AML-193 (cell line): Measurements from ENCODE around the gene C15orf62.

Source experiments
- DNase-seq, 2 experiments: peaks; one replicate each; lab custom pipeline; 2025; lab: John Stamatoyannopoulos, UW

The C15orf62 gene

GRCh38 chr15:40755812-40756208 is 14.0 kb upstream of the C15orf62 start:
- DNase-seq: no peak

GRCh38 chr15:40756938-40757337 is 12.8 kb upstream of the C15orf62 start:
- DNase-seq: no peak

- no peak for DNase-seq
Measured at GRCh38 chr15:40759961-40760360, 9.8 kb upstream of the C15orf62 start.

- no peak for DNase-seq
Measured at GRCh38 chr15:40762919-40763800, 6.6 kb upstream of the C15orf62 start.

- no peak for DNase-seq
Measured at GRCh38 chr15:40763801-40764628, 5.8 kb upstream of the C15orf62 start, which contains the start of gene GCHFR. TSS of gene GCHFR (plus strand) at chr15:40764068. CDS start at chr15:40764181, 113 bp downstream.

GRCh38 chr15:40764629-40765103 is 5.1 kb upstream of the C15orf62 start:
- DNase-seq: no peak

GRCh38 chr15:40766194-40766815 is 3.5 kb upstream of the C15orf62 start:
- DNase-seq: no peak

- no peak for DNase-seq
Measured at GRCh38 chr15:40766906-40767837, 2.6 kb upstream of the C15orf62 start.

- no peak for DNase-seq
Measured at GRCh38 chr15:40767838-40768500, 1.8 kb upstream of the C15orf62 start.

GRCh38 chr15:40768521-40769273 is 1.1 kb upstream of the C15orf62 start:
- no peak for DNase-seq

GRCh38 chr15:40770147-40770721 is 454 bp downstream of the C15orf62 start:
- no peak for DNase-seq

- no peak for DNase-seq
Measured at GRCh38 chr15:40771242-40771641, 1.5 kb downstream of the C15orf62 start.

- no peak for DNase-seq
Measured at GRCh38 chr15:40772014-40772413, 2.2 kb downstream of the C15orf62 start.

- no peak for DNase-seq
Measured at GRCh38 chr15:40773496-40773895, 3.7 kb downstream of the C15orf62 start.

- DNase-seq: no peak
Measured at GRCh38 chr15:40773902-40774301, 4.1 kb downstream of the C15orf62 start.

GRCh38 chr15:40775007-40775406 is 5.2 kb downstream of the C15orf62 start:
- DNase-seq: no peak

- no peak for DNase-seq
Measured at GRCh38 chr15:40775740-40776536, 6.2 kb downstream of the C15orf62 start.

- DNase-seq: no peak
Measured at GRCh38 chr15:40776537-40777141, 6.9 kb downstream of the C15orf62 start.
